Endodermal cell (in vitro differentiated cells): ENCODE data around the gene RPL27. TPM values are rescaled to one million over a fixed set of nuclear protein-coding genes. Genes with fewer than 3 reads are reported as not detected.
"Not testable (repeated sequence)": the region's sequence is repeated elsewhere in the genome, so short reads cannot be mapped to it uniquely, and the experiment has no call there.

Experiments
- DNase-seq: peaks from one replicate; pipeline ENCODE4 v3.0.0-alpha.2; 2017
- H3K27ac ChIP-seq: 2 replicates; pipeline ENCODE4 v1.5.1; 2013; ENCODE audit warnings: mild to moderate bottlenecking, low read depth, low read length, moderate library complexity
- H3K27me3 ChIP-seq: 2 replicates; pipeline ENCODE4 v1.6.1; 2013; ENCODE audit warnings: mild to moderate bottlenecking, low read length, moderate library complexity; ENCODE audit not compliant: insufficient read depth, control insufficient read depth, poor library complexity, severe bottlenecking
- H3K36me3 ChIP-seq: 2 replicates; pipeline ENCODE4 v1.7.0; 2013; ENCODE audit warnings: mild to moderate bottlenecking, low read length, moderate library complexity; ENCODE audit not compliant: control insufficient read depth, insufficient read depth
- H3K4me1 ChIP-seq: one replicate; pipeline ENCODE4 v1.7.0; 2013; ENCODE audit warnings: low read length; ENCODE audit not compliant: control insufficient read depth, insufficient read depth
- H3K4me3 ChIP-seq: 2 replicates; pipeline ENCODE4 v1.5.1; 2013; ENCODE audit warnings: mild to moderate bottlenecking, low read length, moderate library complexity
- H3K9ac ChIP-seq: 2 replicates; pipeline ENCODE4 v1.6.1; 2013; ENCODE audit warnings: mild to moderate bottlenecking, low read length, moderate library complexity; ENCODE audit not compliant: poor library complexity, severe bottlenecking; ENCODE audit errors: extremely low read depth
- H3K9me3 ChIP-seq: 2 replicates; pipeline ENCODE4 v1.6.1; 2013; ENCODE audit warnings: mild to moderate bottlenecking, low read length, moderate library complexity; ENCODE audit not compliant: control insufficient read depth
- H3K27ac Mint-ChIP-seq: 2 replicates; pipeline ENCODE4 v1.8.0; 2020; ENCODE audit warnings: mixed read lengths
- H3K27me3 Mint-ChIP-seq: 2 replicates; pipeline ENCODE4 v1.8.0; 2021; ENCODE audit warnings: mild to moderate bottlenecking, mixed read lengths; ENCODE audit not compliant: insufficient read depth
- H3K36me3 Mint-ChIP-seq: 2 replicates; pipeline ENCODE4 v1.8.0; 2020; ENCODE audit warnings: low read depth, mixed read lengths
- H3K4me1 Mint-ChIP-seq: 2 replicates; pipeline ENCODE4 v1.8.0; 2020; ENCODE audit warnings: mixed read lengths
- H3K4me3 Mint-ChIP-seq: 2 replicates; pipeline ENCODE4 v1.8.0; 2020; ENCODE audit warnings: mild to moderate bottlenecking, moderate library complexity, mixed read lengths
- H3K9me3 Mint-ChIP-seq: 2 replicates; pipeline ENCODE4 v1.8.0; 2020; ENCODE audit warnings: mild to moderate bottlenecking, mixed read lengths
- CTCF ChIP-seq: fragments of 200-600 bp; sonication (generic); conservative IDR thresholded peaks from 2 replicates; pipeline ENCODE4 v1.5.0; 2021; ENCODE audit warnings: antibody characterized with exemption, mild to moderate bottlenecking
- WGBS, 2 experiments: methylation state at CpG; one replicate each; pipeline versions ENCODE4 v1.1.5 to v1.1.7; 2013; ENCODE audit warnings: missing lambda C conversion rate in 2 of 2, mixed read lengths in 1 of 2; ENCODE audit not compliant: insufficient coverage in 1 of 2, insufficient read length in 1 of 2; 5-methylcytosine and 5-hydroxymethylcytosine counted together
- total RNA-seq, 2 donors: library from RNA; stranded (reverse); fragmentation: NEBNext Ultra II Directional in 1 of 2; extraction: Animal tissue kit (Norgen Biotek cat#: 25700) in 1 of 2; gene quantifications; 2 replicates in 1 of 2; 3 replicates in 1 of 2; pipeline ENCODE4 v1.2.1, GENCODE V29; 2021

Gene RPL27
- total RNA-seq, 2 donors from 2014 or later: 1,077 to 1,196 TPM

- TF ChIP-seq CTCF: no peak
- H3K36me3 ChIP-seq: peaks cover 61% of the 10 kb centered on the region
- H3K9me3 ChIP-seq: no peaks in the 10 kb centered on the region
- no peaks in the 10 kb centered on the region for H3K9me3 Mint-ChIP-seq
- H3K4me3 Mint-ChIP-seq: peak overlapping the region; percentile 99
- peak overlapping the region; percentile 74 for H3K4me3 ChIP-seq
- H3K27me3 ChIP-seq: no peaks in the 10 kb centered on the region
- peak overlapping the region; percentile 3 for H3K27ac ChIP-seq
- peak overlapping the region; percentile 98 for H3K27ac Mint-ChIP-seq
- WGBS, 2 experiments: 42 to 44% methylated on average over 2 to 5 of the region's 5 CpGs
- no peaks in the 10 kb centered on the region for H3K27me3 Mint-ChIP-seq
- peaks cover 7% of the 10 kb centered on the region for H3K4me1 ChIP-seq
- H3K4me1 Mint-ChIP-seq: peaks cover 18% of the 10 kb centered on the region
- H3K9ac ChIP-seq: no peak overlapping the region
- DNase-seq: peak; percentile 56
- peaks cover 52% of the 10 kb centered on the region for H3K36me3 Mint-ChIP-seq
Observed at GRCh38 chr17:42997390-42997983, 732 bp upstream of the RPL27 start.

GRCh38 chr17:42999003-42999525, 845 bp downstream of the RPL27 start:
- H3K9me3 ChIP-seq: no peaks in the 10 kb centered on the region
- H3K4me3 ChIP-seq: peak overlapping the region; percentile 99
- H3K9ac ChIP-seq: peak overlapping the region; percentile 99
- WGBS, 2 experiments: 11 to 19% methylated on average over 2 to 10 of the region's 10 CpGs
- Mint-ChIP-seq H3K36me3 (peaks cover 55% of the 10 kb centered on the region), H3K4me1 (peaks cover 18% of the 10 kb centered on the region), H3K27me3 (no peaks in the 10 kb centered on the region), H3K27ac (peak overlapping the region; percentile 98), H3K9me3 (no peaks in the 10 kb centered on the region), H3K4me3 (peak overlapping the region; percentile 99)
- peaks cover 60% of the 10 kb centered on the region for H3K36me3 ChIP-seq
- H3K4me1 ChIP-seq: peaks cover 7% of the 10 kb centered on the region
- no peaks in the 10 kb centered on the region for H3K27me3 ChIP-seq
- DNase-seq: no peak
- peak overlapping the region; percentile 99 for H3K27ac ChIP-seq
- TF ChIP-seq CTCF: no peak

GRCh38 chr17:43000894-43001293, 2.7 kb downstream of the RPL27 start:
- peak overlapping the region; percentile 30 for H3K27ac Mint-ChIP-seq

More at GRCh38 chr17:43000894-43001293, 2.7 kb downstream of the RPL27 start:
- peaks cover 18% of the 10 kb centered on the region for H3K4me1 Mint-ChIP-seq
- H3K4me1 ChIP-seq, DNase-seq, H3K27me3 ChIP-seq, H3K4me3 Mint-ChIP-seq, H3K27me3 Mint-ChIP-seq, H3K4me3 ChIP-seq, H3K9me3 Mint-ChIP-seq, H3K9ac ChIP-seq, H3K27ac ChIP-seq, H3K9me3 ChIP-seq: not testable (repeated sequence)
- 93 to 97% methylated on average over 12 to 13 of the region's 13 CpGs for WGBS, 2 experiments
- peaks cover 51% of the 10 kb centered on the region for H3K36me3 ChIP-seq
- H3K36me3 Mint-ChIP-seq: peaks cover 52% of the 10 kb centered on the region
